ENCODE measurements around the gene WRAP73. TPM values are rescaled to one million over a fixed set of nuclear protein-coding genes. Genes with fewer than 3 reads are reported as not detected.

WRAP73 gene
- polyA plus RNA-seq, 3 donors = 26.1 to 64.9 (median 33.2) TPM

GRCh38 chr1:3692598-3692997, 42.7 kb upstream of the WRAP73 start:
- Mint-ChIP-seq H3K4me1 (peaks cover 15% of the 10 kb centered on the region), H3K27ac (peak overlapping the region in 1 of 7 donors; percentile 59), H3K36me3 (no peaks in the 10 kb centered on the region), H3K27me3 (ENCODE audit: low read depth in 3 of 3) (peaks cover 5 to 14% (median 12%) of the 10 kb centered on the region in 3 donors), H3K4me3 (no peak overlapping the region), H3K9me3 (peaks cover 0 to 3% (median 0%) of the 10 kb centered on the region in 7 donors)
- TF ChIP-seq, protein P1, sequence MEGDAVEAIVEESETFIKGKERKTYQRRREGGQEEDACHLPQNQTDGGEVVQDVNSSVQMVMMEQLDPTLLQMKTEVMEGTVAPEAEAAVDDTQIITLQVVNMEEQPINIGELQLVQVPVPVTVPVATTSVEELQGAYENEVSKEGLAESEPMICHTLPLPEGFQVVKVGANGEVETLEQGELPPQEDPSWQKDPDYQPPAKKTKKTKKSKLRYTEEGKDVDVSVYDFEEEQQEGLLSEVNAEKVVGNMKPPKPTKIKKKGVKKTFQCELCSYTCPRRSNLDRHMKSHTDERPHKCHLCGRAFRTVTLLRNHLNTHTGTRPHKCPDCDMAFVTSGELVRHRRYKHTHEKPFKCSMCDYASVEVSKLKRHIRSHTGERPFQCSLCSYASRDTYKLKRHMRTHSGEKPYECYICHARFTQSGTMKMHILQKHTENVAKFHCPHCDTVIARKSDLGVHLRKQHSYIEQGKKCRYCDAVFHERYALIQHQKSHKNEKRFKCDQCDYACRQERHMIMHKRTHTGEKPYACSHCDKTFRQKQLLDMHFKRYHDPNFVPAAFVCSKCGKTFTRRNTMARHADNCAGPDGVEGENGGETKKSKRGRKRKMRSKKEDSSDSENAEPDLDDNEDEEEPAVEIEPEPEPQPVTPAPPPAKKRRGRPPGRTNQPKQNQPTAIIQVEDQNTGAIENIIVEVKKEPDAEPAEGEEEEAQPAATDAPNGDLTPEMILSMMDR (IDR thresholded peaks at IDR 0.05) = no peak
- Histone ChIP-seq H3K4me1 (ENCODE audit: control insufficient read depth in 1 of 2, insufficient read depth in 2 of 2, low read length in 2 of 2) (peaks cover 3 to 16% of the 10 kb centered on the region in 2 donors), H3K27me3 (ENCODE audit: control insufficient read depth in 2 of 2, insufficient read depth in 2 of 2, low read length in 2 of 2) (no peaks in the 10 kb centered on the region), H3K36me3 (replicated peaks in 1 of 2; ENCODE audit: control insufficient read depth in 1 of 2, insufficient read depth in 2 of 2, low read length in 2 of 2) (no peaks in the 10 kb centered on the region), H3K79me2 (ENCODE audit: insufficient read depth, low read length) (no peaks in the 10 kb centered on the region), H3K4me2 (replicated peaks; ENCODE audit: extremely low read depth, low read length, poor library complexity, severe bottlenecking) (no peak overlapping the region), H3K9ac (ENCODE audit: insufficient read depth, low read length, poor library complexity, severe bottlenecking) (no peak overlapping the region), H3K4me3 (replicated peaks in 1 of 3; ENCODE audit: low read depth in 2 of 3, low read length in 3 of 3) (no peak overlapping the region), H3K27ac (ENCODE audit: low read depth in 1 of 2, low read length in 2 of 2) (no peak overlapping the region), H3K9me3 (replicated peaks in 1 of 2; ENCODE audit: control insufficient read depth in 1 of 2, insufficient read depth in 1 of 2, low read length in 2 of 2) (no peaks in the 10 kb centered on the region), H2AFZ (ENCODE audit: insufficient read depth, low read depth, low read length, poor library complexity, severe bottlenecking) (no peak overlapping the region), H4K20me1 (ENCODE audit: insufficient read depth, low read length) (no peaks in the 10 kb centered on the region)
- DNase-seq = no peak
- 89% methylated on average over 10 of the region's 13 CpGs for WGBS (ENCODE audit: insufficient coverage)
- intact Hi-C loops (cut with micrococcal nuclease) = no loop called here

DNA sequence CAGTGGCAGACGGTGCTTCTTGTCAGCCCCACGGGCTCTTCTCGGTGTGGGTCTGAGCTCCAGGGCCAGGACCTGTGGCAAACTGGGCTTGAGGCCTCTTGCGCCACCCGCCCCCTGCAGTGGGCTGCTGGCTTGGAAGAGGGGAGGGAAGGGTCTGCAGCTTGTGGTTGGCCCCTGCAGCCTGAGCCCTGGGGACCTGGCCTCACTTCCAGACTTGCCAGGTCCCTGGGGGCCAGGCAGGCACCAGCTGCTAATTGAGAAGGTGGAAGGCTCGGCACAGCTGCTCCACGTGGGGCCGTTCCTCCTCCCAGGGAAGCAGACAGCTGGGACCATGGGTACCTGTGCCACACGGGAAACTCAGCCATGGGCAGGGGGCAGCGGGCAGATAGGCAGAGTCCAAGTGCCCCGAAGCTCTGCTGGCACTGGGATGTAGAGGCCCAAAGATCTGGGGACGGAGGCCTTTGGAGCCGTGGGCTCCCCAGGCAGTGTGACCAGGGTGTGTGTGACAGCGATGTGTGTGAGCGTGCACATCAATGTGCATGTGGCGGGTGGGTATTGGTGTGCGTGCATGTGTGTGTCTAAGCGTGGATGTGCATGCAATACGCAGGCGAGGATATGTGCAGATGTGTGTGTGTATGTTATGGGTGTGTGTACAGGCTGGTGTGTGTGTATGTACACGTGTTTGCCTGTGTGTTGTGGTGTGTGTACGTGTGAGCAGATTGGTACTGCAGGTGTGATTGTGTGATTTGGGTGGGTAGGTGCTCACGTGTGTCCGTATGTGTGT, 41.7 kb upstream of the WRAP73 start:
- DNase-seq = no peak
- Mint-ChIP-seq H3K27ac (no peak overlapping the region), H3K36me3 (no peaks in the 10 kb centered on the region), H3K4me1 (peaks cover 15% of the 10 kb centered on the region), H3K4me3 (no peak overlapping the region), H3K9me3 (peaks cover 0 to 3% (median 0%) of the 10 kb centered on the region in 7 donors), H3K27me3 (ENCODE audit: low read depth in 3 of 3) (peaks cover 3 to 14% (median 8%) of the 10 kb centered on the region in 3 donors)
- intact Hi-C loops (cut with micrococcal nuclease) = no loop called here
- TF ChIP-seq, protein P1 (IDR thresholded peaks at IDR 0.05) = no peak
- Histone ChIP-seq H3K9ac (ENCODE audit: insufficient read depth, low read length, poor library complexity, severe bottlenecking) (no peak overlapping the region), H2AFZ (ENCODE audit: insufficient read depth, low read depth, low read length, poor library complexity, severe bottlenecking) (no peak overlapping the region), H3K9me3 (replicated peaks in 1 of 2; ENCODE audit: control insufficient read depth in 1 of 2, insufficient read depth in 1 of 2, low read length in 2 of 2) (no peaks in the 10 kb centered on the region), H3K79me2 (ENCODE audit: insufficient read depth, low read length) (no peaks in the 10 kb centered on the region), H3K27me3 (ENCODE audit: control insufficient read depth in 2 of 2, insufficient read depth in 2 of 2, low read length in 2 of 2) (no peaks in the 10 kb centered on the region), H3K36me3 (replicated peaks in 1 of 2; ENCODE audit: control insufficient read depth in 1 of 2, insufficient read depth in 2 of 2, low read length in 2 of 2) (no peaks in the 10 kb centered on the region), H4K20me1 (ENCODE audit: insufficient read depth, low read length) (no peaks in the 10 kb centered on the region), H3K27ac (ENCODE audit: low read depth in 1 of 2, low read length in 2 of 2) (no peak overlapping the region), H3K4me2 (replicated peaks; ENCODE audit: extremely low read depth, low read length, poor library complexity, severe bottlenecking) (no peak overlapping the region), H3K4me1 (ENCODE audit: control insufficient read depth in 1 of 2, insufficient read depth in 2 of 2, low read length in 2 of 2) (peaks cover 3 to 16% of the 10 kb centered on the region in 2 donors), H3K4me3 (replicated peaks in 1 of 3; ENCODE audit: low read depth in 2 of 3, low read length in 3 of 3) (no peak overlapping the region)
- WGBS (ENCODE audit: insufficient coverage) = 96% methylated on average over 23 of the region's 24 CpGs

Data from CD14-positive monocyte (primary cell).